22Rv1 (cell line): ENCODE data around the gene OR14A2.

Experiments
- CTCF ChIP-seq: fragments of 450-650 bp; IDR thresholded peaks from 2 replicates; pipeline ENCODE4 v1.5.1; 2017; ENCODE audit warnings: mild to moderate bottlenecking
- ZFX ChIP-seq: fragments of 450-650 bp; IDR thresholded peaks from 2 replicates; pipeline ENCODE4 v1.6.1; 2017; ENCODE audit warnings: antibody characterized with exemption, borderline replicate concordance

DNA sequence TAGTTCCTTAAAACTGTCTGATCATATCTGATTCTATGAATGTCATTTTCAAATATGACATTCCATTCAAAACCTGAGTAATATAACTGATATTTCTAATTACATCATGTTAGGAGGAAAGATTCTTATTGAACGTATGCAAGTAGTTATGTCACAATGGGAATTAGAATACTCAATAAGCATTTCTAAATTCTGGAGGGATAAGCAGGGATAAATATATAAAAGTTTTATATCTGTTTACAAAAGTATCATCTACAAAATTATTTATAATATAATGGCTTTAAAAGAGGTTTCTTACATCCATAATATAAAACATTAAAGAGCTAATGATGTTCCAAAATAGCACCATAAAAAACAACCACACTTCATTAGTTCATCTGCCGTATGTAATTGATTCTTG lies at the start of gene OR14A2:
- TF ChIP-seq CTCF (no peak), ZFX (no peak)
